IgD-negative memory B cell (primary cell): ENCODE data around the gene ALOX5. TPM values are rescaled to one million over a fixed set of nuclear protein-coding genes. Genes with fewer than 3 reads are reported as not detected.

ENCODE experiments used
- H3K27ac Mint-ChIP-seq, 3 donors: one replicate each; pipeline ENCODE4 v1.8.0; 2020 to 2022; ENCODE audit warnings: mild to moderate bottlenecking in 3 of 3, mixed read lengths in 3 of 3, moderate library complexity in 1 of 3
- H3K27me3 Mint-ChIP-seq: one replicate; pipeline ENCODE4 v1.8.0; 2021; ENCODE audit warnings: mixed read lengths
- H3K36me3 Mint-ChIP-seq: one replicate; pipeline ENCODE4 v1.8.0; 2020; ENCODE audit warnings: mild to moderate bottlenecking, mixed read lengths
- H3K4me1 Mint-ChIP-seq, 3 donors: one replicate each; pipeline ENCODE4 v1.8.0; 2020 to 2022; ENCODE audit warnings: mixed read lengths in 3 of 3, mild to moderate bottlenecking in 1 of 3
- H3K4me3 Mint-ChIP-seq, 4 donors: one replicate each; pipeline ENCODE4 v1.8.0; 2020 to 2022; ENCODE audit warnings: mild to moderate bottlenecking in 4 of 4, mixed read lengths in 4 of 4, moderate library complexity in 3 of 4
- H3K9me3 Mint-ChIP-seq, 3 donors: one replicate each; pipeline ENCODE4 v1.8.0; 2020 to 2021; ENCODE audit warnings: mixed read lengths in 3 of 3, mild to moderate bottlenecking in 1 of 3
- polyA plus RNA-seq: library from polyadenylated mRNA; unstranded; fragments of 300-500 nt; fragmentation: Illumina TruSeq; gene quantifications from one replicate; pipeline ENCODE4 v1.2.3, GENCODE V29; 2021

ALOX5 gene
- polyA plus RNA-seq, 1 donor from 2014 or later = 193 TPM

- Mint-ChIP-seq H3K36me3 (peaks cover 2% of the 10 kb centered on the region), H3K4me3 (peak overlapping the region; percentile 75 to 96 (median 94)), H3K27ac (peak overlapping the region; percentile 89 to 97 (median 90)), H3K4me1 (peaks cover 37 to 48% (median 38%) of the 10 kb centered on the region in 3 donors), H3K9me3 (no peaks in the 10 kb centered on the region), H3K27me3 (no peaks in the 10 kb centered on the region)
These were observed 47.4 kb downstream of the ALOX5 start for GRCh38 chr10:45421221-45422097.

GRCh38 chr10:45422207-45422865, 48.3 kb downstream of the ALOX5 start:
- Mint-ChIP-seq H3K4me1 (peaks cover 37 to 43% (median 40%) of the 10 kb centered on the region in 3 donors), H3K36me3 (peaks cover 2% of the 10 kb centered on the region), H3K27ac (peak overlapping the region in 2 of 3 donors; percentile 89 to 90), H3K4me3 (peak overlapping the region in 2 of 4 donors; percentile 49 to 75), H3K9me3 (no peaks in the 10 kb centered on the region), H3K27me3 (no peaks in the 10 kb centered on the region)

- no peak overlapping the region for H3K4me3 Mint-ChIP-seq
- H3K4me1 Mint-ChIP-seq = peaks cover 31 to 39% (median 33%) of the 10 kb centered on the region in 3 donors
- H3K27me3 Mint-ChIP-seq = no peaks in the 10 kb centered on the region
- H3K27ac Mint-ChIP-seq = peak overlapping the region in 2 of 3 donors; percentile 73 to 90
- H3K36me3 Mint-ChIP-seq = peaks cover 3% of the 10 kb centered on the region
- no peaks in the 10 kb centered on the region for H3K9me3 Mint-ChIP-seq
These were observed 49.0 kb downstream of the ALOX5 start for GRCh38 chr10:45422866-45423659.

- no peak overlapping the region for H3K4me3 Mint-ChIP-seq
- H3K4me1 Mint-ChIP-seq = peaks cover 24 to 37% (median 31%) of the 10 kb centered on the region in 3 donors
- H3K27me3 Mint-ChIP-seq = no peaks in the 10 kb centered on the region
- no peaks in the 10 kb centered on the region for H3K9me3 Mint-ChIP-seq
- H3K36me3 Mint-ChIP-seq = peaks cover 5% of the 10 kb centered on the region
- H3K27ac Mint-ChIP-seq = no peak overlapping the region
These were observed 50.0 kb downstream of the ALOX5 start for GRCh38 chr10:45423976-45424499.

GRCh38 chr10:45424668-45425404, 50.8 kb downstream of the ALOX5 start:
- Mint-ChIP-seq H3K4me1 (peaks cover 18 to 33% (median 26%) of the 10 kb centered on the region in 3 donors), H3K27me3 (no peaks in the 10 kb centered on the region)

GRCh38 chr10:45425621-45426563, 51.9 kb downstream of the ALOX5 start:
- H3K27ac Mint-ChIP-seq = peak overlapping the region in 1 of 3 donors; percentile 88
- H3K4me1 Mint-ChIP-seq = peaks cover 9 to 24% (median 18%) of the 10 kb centered on the region in 3 donors
- no peak overlapping the region for H3K4me3 Mint-ChIP-seq

More at GRCh38 chr10:45424668-45425404, 50.8 kb downstream of the ALOX5 start:
- Mint-ChIP-seq H3K9me3 (no peaks in the 10 kb centered on the region), H3K4me3 (no peak overlapping the region), H3K27ac (peak overlapping the region in 1 of 3 donors; percentile 78), H3K36me3 (peaks cover 5% of the 10 kb centered on the region)

GRCh38 chr10:45427262-45427969, 53.4 kb downstream of the ALOX5 start:
- no peak overlapping the region for H3K27ac Mint-ChIP-seq
- no peaks in the 10 kb centered on the region for H3K27me3 Mint-ChIP-seq
- peaks cover 4 to 11% (median 9%) of the 10 kb centered on the region in 3 donors for H3K4me1 Mint-ChIP-seq
- H3K4me3 Mint-ChIP-seq = no peak overlapping the region
- peaks cover 5% of the 10 kb centered on the region for H3K36me3 Mint-ChIP-seq
- no peaks in the 10 kb centered on the region for H3K9me3 Mint-ChIP-seq

More at GRCh38 chr10:45425621-45426563, 51.9 kb downstream of the ALOX5 start:
- Mint-ChIP-seq H3K9me3 (no peaks in the 10 kb centered on the region), H3K36me3 (peaks cover 5% of the 10 kb centered on the region), H3K27me3 (no peaks in the 10 kb centered on the region)

GRCh38 chr10:45427970-45428366, 54.0 kb downstream of the ALOX5 start:
- Mint-ChIP-seq H3K4me1 (peaks cover 7 to 11% (median 9%) of the 10 kb centered on the region in 3 donors), H3K27ac (peak overlapping the region; percentile 26 to 87 (median 46)), H3K36me3 (peaks cover 5% of the 10 kb centered on the region), H3K27me3 (no peaks in the 10 kb centered on the region), H3K9me3 (no peaks in the 10 kb centered on the region), H3K4me3 (no peak overlapping the region)

- Mint-ChIP-seq H3K9me3 (no peaks in the 10 kb centered on the region), H3K27me3 (no peaks in the 10 kb centered on the region), H3K36me3 (peaks cover 10% of the 10 kb centered on the region), H3K4me3 (no peak overlapping the region), H3K27ac (peak overlapping the region in 2 of 3 donors; percentile 26 to 46), H3K4me1 (peaks cover 5 to 16% (median 9%) of the 10 kb centered on the region in 3 donors)
These were observed 54.8 kb downstream of the ALOX5 start for GRCh38 chr10:45428611-45429510.

GRCh38 chr10:45429790-45430189, 55.8 kb downstream of the ALOX5 start:
- Mint-ChIP-seq H3K27ac (no peak overlapping the region), H3K27me3 (no peaks in the 10 kb centered on the region), H3K4me1 (peaks cover 11 to 21% (median 13%) of the 10 kb centered on the region in 3 donors), H3K9me3 (no peaks in the 10 kb centered on the region), H3K4me3 (no peak overlapping the region), H3K36me3 (peaks cover 14% of the 10 kb centered on the region)

GRCh38 chr10:45432113-45432512, 58.1 kb downstream of the ALOX5 start:
- Mint-ChIP-seq H3K9me3 (peaks cover 0 to 4% (median 0%) of the 10 kb centered on the region in 3 donors), H3K27me3 (no peaks in the 10 kb centered on the region), H3K4me1 (peaks cover 19 to 34% (median 20%) of the 10 kb centered on the region in 3 donors), H3K4me3 (no peak overlapping the region), H3K27ac (no peak overlapping the region), H3K36me3 (peaks cover 19% of the 10 kb centered on the region)
